Naive B cell (primary cell): Measurements from ENCODE around the gene SORL1. TPM values are rescaled to one million over a fixed set of nuclear protein-coding genes. Genes with fewer than 3 reads are reported as not detected.

Source experiments
- polyA plus RNA-seq, 6 donors: library from polyadenylated mRNA; unstranded; fragments of 300-500 nt; fragmentation: Illumina TruSeq; gene quantifications; one replicate each; pipeline ENCODE4 v1.2.3, GENCODE V29; 2021; ENCODE audit warnings: low read depth in 6 of 6

SORL1 gene
- polyA plus RNA-seq, 6 donors from 2014 or later = 61.7 to 102 (median 83.8) TPM

Other genes starting within 250 kb of the SORL1 start
- 10 to 100 TPM; 11.1 to 17.6 (median 14.9) TPM for gene SC5D, start 159.5 kb upstream of the SORL1 start, polyA plus RNA-seq